Daoy (cell line): ENCODE data around the gene TRIM44. TPM values are rescaled to one million over a fixed set of nuclear protein-coding genes. Genes with fewer than 3 reads are reported as not detected.
"Not testable (repeated sequence)": the region's sequence is repeated elsewhere in the genome, so short reads cannot be mapped to it uniquely, and the experiment has no call there.

Source experiments
- DNase-seq: peaks from one replicate; pipeline ENCODE4 v3.0.0-alpha.2; 2015; ENCODE audit warnings: low read depth
- total RNA-seq: library from RNA; depleted of rRNA; stranded (reverse); fragments of >200 nt; shearing (Covaris generic); gene quantifications from 2 replicates; pipeline ENCODE4 v1.2.3, GENCODE V29; 2014

Gene TRIM44
- total RNA-seq, 1 experiment from 2014 or later: 28.9 TPM

DNA sequence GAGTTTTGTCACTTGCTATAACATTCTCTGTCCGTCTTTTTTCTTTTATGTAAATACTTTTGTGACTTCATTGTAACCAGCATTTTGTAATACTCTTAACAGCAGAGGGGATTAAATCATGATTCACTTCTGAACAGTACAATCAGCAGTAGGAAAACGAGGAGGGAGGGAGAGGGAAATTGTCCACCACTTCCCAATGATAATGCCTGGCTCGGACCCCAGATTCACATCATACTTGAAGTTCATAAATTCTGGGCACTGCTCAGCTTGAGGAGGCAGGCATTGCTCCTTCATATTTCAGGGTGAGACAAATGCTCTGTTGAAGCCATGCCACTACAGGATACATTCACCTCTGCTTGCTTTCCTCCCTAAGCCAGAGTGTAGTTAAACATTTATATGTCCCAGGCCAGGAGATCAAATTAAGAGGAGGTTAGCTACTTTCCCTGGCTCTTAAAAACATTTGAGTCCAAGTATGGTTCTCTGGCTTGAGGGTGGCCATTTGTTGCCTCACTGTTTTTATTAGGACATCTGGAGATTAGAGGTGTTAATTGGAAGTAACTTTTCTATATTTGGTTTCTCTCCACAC is 152.2 kb downstream of the TRIM44 start:
- no peak for DNase-seq

DNA sequence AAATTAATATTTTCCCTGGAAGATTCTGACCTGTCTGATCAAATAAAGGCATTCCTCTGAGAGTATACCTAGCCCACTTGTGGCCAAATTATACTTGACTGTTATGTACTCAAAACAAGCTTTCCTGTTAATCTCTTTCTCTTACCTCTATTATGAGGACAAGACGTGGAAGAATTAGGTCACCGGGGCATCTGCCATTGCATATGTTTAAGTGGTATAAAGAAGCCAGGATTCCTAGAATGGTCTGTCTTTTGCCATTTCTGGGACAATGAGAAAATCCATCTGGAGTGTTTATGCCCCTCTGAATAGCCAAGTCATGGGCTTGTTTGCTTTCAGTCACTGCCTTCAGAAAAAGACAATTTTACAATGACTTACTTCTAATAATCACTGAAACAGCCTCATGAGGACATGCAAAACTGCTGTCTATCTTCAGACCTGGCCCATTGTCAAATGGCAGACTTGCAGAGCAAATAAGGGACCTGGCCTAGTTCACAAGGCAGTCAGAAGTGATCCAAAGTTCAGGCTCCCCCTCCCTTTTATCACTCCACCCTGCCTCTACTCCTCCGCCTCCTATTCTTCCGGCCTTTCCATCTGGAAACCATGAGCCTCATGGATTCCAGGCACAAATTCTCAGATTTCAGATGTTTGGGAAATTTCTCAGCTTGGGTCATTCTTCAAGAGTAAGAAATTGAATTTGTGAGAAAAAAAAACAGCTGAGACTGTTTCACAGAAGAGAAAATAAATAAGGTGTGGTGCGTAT is 153.2 kb downstream of the TRIM44 start:
- no peak for DNase-seq

- DNase-seq: no peak
Observed at GRCh38 chr11:35820614-35821013, 158.0 kb downstream of the TRIM44 start.

- no peak for DNase-seq
Observed at GRCh38 chr11:35822815-35823495, 160.4 kb downstream of the TRIM44 start.

- DNase-seq: no peak
Observed at GRCh38 chr11:35823742-35824298, 161.2 kb downstream of the TRIM44 start.

DNA sequence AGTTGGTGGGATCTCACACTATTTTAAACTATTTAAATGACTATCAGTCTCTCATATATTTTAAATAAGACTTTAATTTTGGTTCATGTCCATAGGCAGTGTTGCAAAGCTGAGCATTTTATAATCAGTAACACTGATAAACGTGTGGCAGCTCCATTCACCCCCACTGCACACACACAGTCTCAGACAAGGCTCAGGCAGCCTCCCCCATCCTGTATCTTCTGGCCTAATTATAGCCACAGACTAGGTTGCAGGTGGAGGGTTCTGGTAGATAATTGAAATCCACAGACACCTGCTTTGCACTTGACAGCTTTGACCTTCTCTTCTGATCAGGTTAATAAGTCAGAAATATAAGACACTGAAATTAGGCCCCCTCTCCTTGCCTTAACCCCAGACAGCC is 162.8 kb downstream of the TRIM44 start:
- no peak for DNase-seq

DNA sequence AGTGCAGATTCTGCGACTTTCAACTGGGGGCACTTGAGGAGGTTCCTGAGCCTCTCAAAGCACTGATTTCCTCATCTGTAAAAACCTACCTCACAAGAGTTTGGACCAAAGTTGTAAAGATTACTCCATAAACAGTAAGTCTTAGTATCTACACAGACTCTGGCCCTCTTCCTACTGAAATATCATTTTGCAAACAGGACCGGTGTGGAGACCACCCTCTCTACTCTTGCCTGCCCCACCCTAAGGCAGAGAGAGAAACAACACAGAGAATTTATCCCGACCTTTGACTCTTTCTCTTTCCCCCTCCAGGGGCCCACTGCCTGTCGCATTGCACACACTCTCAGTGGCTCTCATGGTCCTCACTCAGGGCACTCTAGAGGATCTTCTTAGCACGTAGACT is 163.4 kb downstream of the TRIM44 start:
- DNase-seq: no peak

GRCh38 chr11:35826949-35827348 is 164.4 kb downstream of the TRIM44 start:
- no peak for DNase-seq

DNA sequence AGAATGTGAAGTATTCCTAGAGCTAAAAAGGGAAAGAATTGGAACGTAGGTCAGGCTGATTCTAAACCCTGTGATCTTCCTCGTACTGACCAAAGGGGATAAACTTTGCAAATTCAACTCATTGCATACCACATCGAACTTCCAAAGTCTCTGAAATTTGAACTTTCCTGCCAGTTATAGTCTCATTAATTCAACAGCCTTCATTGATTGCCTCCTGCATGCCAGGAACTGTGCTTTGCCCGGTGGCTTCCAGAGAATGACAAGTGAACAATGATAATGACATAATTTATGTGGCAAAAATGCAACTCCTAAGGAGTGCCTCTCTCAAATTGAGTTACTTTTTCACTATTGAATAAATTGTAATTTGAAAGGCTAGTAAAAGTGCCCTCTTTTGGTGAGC is 173.6 kb downstream of the TRIM44 start:
- no peak for DNase-seq

GRCh38 chr11:35838071-35838470 is 175.5 kb downstream of the TRIM44 start:
- DNase-seq: no peak

GRCh38 chr11:35838697-35839367 is 176.3 kb downstream of the TRIM44 start:
- not testable (repeated sequence) for DNase-seq

- DNase-seq: no peak
Observed at GRCh38 chr11:35839368-35840161, 177.0 kb downstream of the TRIM44 start.

DNA sequence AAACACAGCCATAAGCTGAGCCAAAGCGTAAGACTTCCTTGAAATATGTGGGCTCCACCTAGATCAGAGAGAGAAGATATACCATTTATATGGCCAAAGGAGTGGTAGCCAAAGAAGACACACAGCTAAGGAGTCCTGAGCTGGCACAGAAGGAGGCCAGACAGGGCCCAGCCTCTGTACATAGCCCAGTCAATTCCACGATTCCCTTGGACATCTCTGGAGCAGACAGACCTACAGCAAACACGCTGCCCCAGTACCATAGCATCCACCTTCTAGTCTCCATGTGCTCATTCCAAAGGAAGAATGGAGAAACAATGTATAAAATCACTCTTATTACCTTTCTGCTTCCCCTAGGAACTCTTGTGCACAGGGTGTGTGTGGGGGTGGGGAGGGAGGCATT is 179.2 kb downstream of the TRIM44 start:
- no peak for DNase-seq

DNA sequence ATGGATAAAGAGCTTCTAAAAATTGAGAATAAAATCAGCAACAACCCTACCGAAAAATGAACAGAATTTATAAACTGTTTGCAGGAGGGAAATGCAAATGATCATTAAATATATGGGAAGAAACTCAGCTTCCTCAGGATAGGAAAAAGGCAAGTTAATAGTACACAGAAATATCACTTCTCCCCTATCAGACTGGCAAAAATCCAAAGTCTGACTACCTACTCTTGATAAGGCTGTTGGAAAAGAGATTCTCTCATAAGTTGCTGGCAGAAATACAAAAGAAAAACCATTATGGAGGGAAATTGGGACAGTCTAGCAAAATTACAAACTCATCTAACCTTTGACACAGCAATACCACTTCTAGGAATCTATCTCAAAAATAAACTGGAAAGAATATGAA is 180.4 kb downstream of the TRIM44 start:
- DNase-seq: no peak

- no peak for DNase-seq
Observed at GRCh38 chr11:35844579-35844978, 182.0 kb downstream of the TRIM44 start.

- no peak for DNase-seq
Observed at GRCh38 chr11:35845860-35846259, 183.3 kb downstream of the TRIM44 start.

DNA sequence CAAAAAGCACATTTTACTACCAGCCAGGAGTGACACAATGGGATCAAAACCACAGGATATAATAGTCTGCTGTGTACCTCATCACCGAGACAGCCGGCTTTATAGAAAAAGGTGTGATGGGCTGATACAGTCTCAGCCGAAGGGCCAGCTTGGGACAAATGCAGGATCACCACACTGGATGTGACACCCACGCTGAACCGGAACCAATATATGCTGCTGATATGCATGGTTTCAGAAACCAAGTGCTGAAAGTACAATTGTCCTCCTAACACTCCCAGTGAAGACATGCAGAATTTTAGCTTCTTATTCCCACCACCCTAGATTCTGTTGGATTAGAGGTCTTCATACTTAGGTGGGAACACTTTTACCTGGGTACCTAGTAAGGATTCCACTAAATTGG is 184.3 kb downstream of the TRIM44 start:
- no peak for DNase-seq

DNA sequence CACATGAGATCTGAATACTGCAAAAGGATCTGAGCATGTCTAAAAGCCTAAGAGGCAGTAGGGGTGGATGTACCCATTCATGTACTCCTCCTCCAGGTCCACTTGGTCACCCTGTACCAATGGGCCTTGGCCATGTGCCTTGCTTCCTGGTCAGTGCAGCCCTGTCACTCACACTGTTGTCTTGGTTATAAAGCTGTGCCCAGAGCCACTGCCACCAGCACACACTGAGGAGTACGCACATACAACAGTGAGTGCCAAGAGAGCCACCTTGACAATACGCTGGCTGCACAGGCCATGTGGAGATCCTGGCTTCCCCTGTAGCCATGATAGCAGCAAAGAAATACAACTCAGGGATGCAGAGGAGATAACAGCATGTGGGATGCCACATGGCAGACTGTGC is 184.9 kb downstream of the TRIM44 start:
- no peak for DNase-seq

- no peak for DNase-seq
Observed at GRCh38 chr11:35848616-35849015, 186.0 kb downstream of the TRIM44 start.

- DNase-seq: no peak
Observed at GRCh38 chr11:35850191-35850590, 187.6 kb downstream of the TRIM44 start.

DNA sequence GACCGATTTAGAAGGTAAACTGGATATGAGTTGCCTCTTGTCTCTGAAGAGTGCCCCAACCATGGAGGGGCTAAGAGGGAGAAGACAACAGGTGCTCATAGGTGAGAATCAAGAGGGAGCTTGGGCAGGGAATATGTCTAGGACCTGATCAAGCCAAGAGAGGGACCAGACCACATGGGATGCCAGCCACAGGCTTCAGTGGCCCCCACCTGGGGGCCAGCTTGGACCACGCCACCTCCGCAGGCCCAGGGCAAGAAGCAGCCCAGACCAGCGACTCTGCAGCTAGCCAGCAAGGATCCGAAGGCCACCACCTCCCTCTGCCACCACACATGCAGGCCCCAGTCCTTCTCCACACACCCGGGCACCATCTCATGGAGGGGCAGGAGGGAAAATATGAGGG is 188.8 kb downstream of the TRIM44 start:
- DNase-seq: no peak
